GM19397 (cell line): ENCODE measurements around the gene KIAA0513.
"Not testable (repeated sequence)": the region's sequence is repeated elsewhere in the genome, so short reads cannot be mapped to it uniquely, and the experiment has no call there.

Experiments
- ATAC-seq: cut with Tn5 transposase; IDR thresholded peaks from one replicate; pipeline ENCODE4 v1.9.1; 2021; ENCODE audit warnings: mild to moderate bottlenecking, moderate library complexity; ENCODE audit not compliant: unreplicated experiment

The KIAA0513 gene

DNA sequence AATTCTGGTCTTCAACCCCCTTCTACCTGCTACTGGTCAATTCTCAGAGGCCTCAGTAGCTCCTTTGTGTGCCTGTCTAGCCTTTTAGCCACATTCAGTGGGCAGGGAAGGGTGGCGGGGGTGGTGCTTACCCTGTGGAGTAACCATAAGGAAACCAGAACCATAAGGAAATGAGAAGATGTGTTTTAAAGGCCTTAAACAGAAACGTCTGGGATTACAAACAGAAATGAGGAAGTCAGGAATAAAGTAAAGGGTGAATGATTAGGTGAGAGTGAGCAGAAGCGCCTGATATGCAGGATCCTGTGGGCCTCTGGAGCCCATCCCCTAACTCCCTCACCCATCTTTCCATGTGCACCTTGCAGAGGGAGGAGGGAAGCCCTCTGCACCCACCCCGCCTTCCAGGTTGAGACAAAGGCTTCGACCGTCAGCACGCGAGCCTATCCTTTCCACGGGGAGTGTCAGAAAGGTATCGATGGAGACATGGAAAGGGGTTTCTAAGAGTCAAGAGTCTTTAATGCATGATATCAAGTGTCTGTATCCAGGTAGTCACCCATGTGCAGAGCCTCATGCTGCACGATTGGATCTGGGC is 20.4 kb downstream of the KIAA0513 start:
- ATAC-seq = no peak

DNA sequence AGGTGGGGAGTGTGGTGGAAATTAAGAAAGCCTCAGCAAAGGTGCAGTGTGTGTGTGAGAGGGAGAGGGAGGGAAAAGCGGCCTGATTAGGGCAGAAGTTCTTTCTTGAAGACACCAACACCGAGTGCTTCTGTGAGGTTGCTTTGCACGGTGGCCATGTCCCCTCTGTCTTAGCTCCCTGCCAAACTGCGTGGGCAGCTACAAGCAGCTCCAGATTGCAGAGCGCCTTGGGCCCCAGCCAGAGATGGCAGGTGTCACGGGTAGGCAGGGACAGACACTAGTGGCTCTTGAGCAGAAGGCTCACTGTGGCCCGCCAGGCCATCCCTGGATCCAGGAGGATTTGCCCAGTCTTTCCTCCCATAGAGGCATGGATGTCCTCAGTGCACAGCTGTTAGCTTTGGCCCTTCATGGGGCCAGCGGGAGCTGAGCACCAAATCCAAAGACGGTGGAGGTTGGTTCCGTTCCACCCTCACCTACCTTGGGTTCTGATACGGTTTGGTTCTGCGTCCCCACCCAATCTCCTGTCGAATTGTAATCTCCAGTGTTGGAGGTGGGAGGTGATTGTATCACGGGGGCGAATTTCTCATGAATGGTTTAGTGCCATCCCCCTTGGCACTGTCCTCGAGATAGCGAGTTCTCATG is 21.4 kb downstream of the KIAA0513 start:
- no peak for ATAC-seq

GRCh38 chr16:85049706-85050305 is 22.2 kb downstream of the KIAA0513 start:
- no peak for ATAC-seq

GRCh38 chr16:85051067-85051581 is 23.5 kb downstream of the KIAA0513 start:
- no peak for ATAC-seq

DNA sequence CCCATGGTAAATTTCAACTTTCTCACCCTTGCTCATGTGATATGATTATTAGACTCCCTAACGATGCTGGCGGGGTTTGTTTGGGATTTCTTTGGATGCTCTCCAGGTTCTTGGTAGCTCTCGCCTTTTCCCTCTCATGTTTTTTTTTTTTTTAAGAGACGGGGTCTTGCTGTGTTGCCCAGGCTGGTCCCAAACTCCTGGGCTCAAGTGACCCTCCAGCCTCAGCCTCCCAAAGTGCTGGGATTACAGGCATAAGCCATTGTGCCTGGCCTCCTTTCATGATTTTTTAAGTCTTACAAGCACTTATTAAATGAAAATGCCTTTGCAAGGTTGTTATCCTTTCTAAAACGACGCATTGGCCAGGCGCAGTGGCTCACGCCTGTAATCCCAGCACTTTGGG is 24.1 kb downstream of the KIAA0513 start:
- no peak for ATAC-seq

- no peak for ATAC-seq
Measured at GRCh38 chr16:85052536-85052935, 24.9 kb downstream of the KIAA0513 start.

DNA sequence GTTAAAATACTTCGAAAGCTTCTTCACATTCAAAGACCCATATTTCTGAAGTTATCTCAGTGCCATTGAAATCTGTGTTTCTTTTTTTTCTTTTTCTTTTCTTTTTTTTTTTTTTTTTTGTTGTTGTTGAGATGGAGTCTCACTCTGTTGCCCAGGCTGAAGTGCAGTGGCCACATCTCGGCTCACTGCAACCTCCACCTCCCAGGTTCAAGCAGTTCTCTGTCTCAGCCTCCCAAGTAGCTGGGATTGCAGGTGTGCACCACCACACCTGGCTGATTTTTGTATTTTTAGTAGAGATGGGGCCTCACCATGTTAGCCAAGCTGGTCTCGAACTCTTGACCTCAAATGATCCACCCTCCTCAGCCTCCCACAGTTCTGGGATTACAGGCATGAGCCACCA is 26.7 kb downstream of the KIAA0513 start:
- not testable (repeated sequence) for ATAC-seq

DNA sequence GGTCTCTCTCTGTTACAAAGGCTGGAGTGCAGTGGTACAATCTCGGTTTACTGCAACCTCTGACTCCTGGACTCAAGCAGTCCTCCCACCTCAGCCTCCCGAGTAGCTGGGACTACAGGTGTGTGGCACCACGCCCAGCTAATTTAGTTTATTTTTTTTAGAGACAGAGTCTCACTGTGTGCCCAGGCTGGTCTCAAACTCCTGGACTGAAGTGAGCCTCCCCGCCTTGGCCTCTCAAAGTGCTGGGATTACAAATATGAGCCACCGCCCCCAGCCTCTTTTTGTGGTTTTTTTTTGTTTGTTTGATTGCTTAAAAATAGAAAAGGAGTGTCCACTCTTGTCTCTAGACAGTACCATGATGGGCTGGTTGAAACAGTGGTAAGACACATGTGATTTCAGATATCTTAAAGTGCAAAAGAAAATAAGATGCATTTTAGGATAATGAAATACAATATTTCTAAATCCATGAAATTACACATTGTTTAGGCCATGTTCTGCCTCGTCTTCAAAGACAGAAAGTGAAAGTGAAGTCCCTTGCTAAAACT is 27.4 kb downstream of the KIAA0513 start:
- no peak for ATAC-seq

DNA sequence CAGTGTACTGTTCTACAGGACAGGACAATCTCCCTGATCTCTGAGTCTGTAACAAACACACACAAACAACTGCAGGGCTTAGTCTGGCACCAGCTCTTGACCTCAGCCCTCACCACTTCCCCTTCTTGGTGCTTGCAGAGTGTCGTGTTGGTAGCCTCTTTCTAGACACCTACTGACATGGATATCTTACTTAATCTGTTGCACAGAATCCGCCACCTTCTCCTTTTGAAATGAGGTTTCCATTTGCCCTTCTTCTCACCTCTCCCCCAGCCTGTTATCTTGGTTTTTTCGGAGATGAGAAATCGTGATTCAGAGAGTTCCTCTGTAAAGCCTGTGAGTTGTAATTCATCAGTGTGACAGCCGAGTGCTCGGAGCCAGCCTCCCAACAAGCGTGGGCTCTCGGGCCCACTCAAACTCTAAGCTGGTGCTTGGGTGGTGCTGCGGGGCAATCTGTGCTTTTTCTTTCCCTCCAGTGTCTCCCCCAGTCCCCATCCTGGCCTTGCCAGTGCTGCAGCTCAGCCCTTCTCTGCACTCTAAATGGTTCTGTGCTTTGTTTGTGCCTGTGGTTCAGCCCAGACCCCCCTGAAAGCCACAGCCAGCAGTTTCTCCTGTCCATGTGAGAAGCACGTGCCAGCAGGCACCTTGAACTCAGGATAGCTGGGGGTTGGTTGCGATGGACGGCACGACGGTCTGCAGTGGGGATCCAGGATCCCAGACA is 28.1 kb downstream of the KIAA0513 start:
- peak; percentile 76 for ATAC-seq

DNA sequence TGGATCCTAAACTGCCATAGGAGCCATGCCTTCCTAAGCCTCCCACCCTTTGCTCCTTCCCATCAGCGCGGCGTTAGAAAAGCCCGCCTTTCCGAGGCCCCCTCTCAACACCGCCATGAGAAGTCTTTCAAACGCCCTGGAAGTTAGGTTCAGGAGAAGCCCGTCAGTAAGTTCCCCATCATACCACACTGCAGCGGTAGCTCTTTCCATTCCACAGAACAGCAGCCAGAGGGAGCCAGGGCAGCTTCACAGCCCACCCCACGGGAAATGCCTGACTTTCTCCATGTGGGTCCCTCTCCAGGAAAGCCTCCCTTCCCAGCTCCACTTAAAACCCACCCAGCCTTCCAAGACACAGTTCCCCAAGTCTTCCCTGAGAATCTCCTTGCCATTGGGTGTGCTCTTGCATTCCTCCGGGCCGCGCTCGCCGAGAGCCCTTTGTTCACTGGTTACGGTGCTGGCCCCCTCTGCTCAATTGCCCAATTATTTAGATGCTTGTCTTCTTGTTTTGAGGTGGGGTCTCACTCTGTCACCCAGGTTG is 28.7 kb downstream of the KIAA0513 start:
- ATAC-seq = no peak

GRCh38 chr16:85057212-85057889 is 29.8 kb downstream of the KIAA0513 start:
- ATAC-seq = no peak

- ATAC-seq = no peak
Measured at GRCh38 chr16:85057948-85058347, 30.4 kb downstream of the KIAA0513 start.

- ATAC-seq = no peak
Measured at GRCh38 chr16:85058909-85059308, 31.3 kb downstream of the KIAA0513 start.

DNA sequence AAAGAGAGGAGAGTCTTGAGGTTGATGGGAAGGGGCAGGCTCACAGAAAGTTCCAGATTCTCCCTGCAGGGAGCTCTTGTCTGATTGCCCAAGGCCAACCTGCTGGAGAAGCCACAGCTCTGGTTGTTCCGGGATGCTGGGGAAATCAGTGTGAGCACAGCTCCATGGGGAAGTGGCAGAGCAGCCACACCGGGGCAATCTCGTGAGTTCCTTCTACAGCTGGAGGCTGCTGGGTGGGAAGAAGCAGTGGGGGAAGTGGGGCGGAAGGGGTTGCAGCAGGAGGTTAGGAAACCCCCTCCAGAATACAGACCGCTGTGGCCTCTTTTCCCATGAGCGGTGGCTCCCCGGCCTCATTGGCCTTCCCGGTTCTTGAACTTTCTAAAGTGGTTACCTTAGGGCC is 34.0 kb downstream of the KIAA0513 start:
- no peak for ATAC-seq

GRCh38 chr16:85062323-85062722 is 34.7 kb downstream of the KIAA0513 start:
- no peak for ATAC-seq

- no peak for ATAC-seq
Measured at GRCh38 chr16:85062845-85063244, 35.2 kb downstream of the KIAA0513 start.

- ATAC-seq = no peak
Measured at GRCh38 chr16:85064186-85064585, 36.6 kb downstream of the KIAA0513 start.

- no peak for ATAC-seq
Measured at GRCh38 chr16:85065099-85065498, 37.5 kb downstream of the KIAA0513 start.

GRCh38 chr16:85066346-85066885 is 38.8 kb downstream of the KIAA0513 start:
- no peak for ATAC-seq

DNA sequence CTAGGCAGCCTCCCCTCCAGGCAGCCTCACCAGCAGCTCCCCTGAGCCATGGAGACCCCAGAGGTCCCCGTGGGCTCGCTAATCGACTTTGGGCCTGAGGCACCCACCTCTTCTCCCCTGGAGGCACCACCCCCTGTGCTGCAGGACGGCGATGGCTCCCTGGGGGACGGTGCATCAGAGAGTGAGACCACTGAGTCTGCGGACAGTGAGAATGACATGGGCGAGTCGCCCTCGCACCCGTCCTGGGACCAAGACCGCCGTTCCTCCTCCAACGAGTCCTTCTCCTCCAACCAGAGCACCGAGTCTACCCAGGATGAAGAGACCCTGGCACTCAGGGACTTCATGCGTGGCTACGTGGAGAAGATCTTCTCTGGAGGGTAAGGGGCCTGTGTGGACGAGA is 39.4 kb downstream of the KIAA0513 start:
- no peak for ATAC-seq
